KOPT-K1 (cell line): ENCODE results near the gene NPHP1.
"Not testable (repeated sequence)": the region's sequence is repeated elsewhere in the genome, so short reads cannot be mapped to it uniquely, and the experiment has no call there.

ENCODE experiments used
- H3K27ac ChIP-seq: fragments of 200-600 bp; sonication (generic); 2 replicates; pipeline ENCODE4 v1.5.1; 2016; ENCODE audit warnings: antibody characterized with exemption, mild to moderate bottlenecking, low read depth, low read length; ENCODE audit not compliant: poor library complexity, severe bottlenecking
- H3K36me3 ChIP-seq: fragments of 200-600 bp; sonication (generic); 2 replicates; pipeline ENCODE4 v1.5.1; 2017; ENCODE audit warnings: antibody characterized with exemption, mild to moderate bottlenecking, low read length, moderate library complexity; ENCODE audit not compliant: insufficient read depth
- H3K9me3 ChIP-seq: fragments of 200-600 bp; sonication (generic); 2 replicates; pipeline ENCODE4 v1.5.1; 2017; ENCODE audit warnings: antibody characterized with exemption, low read length, mild to moderate bottlenecking; ENCODE audit not compliant: insufficient read depth, poor library complexity, severe bottlenecking

Gene NPHP1

GRCh38 chr2:110157153-110157793, 47.5 kb downstream of the NPHP1 start:
- Histone ChIP-seq H3K9me3 (peaks cover 14% of the 10 kb centered on the region), H3K36me3 (no peaks in the 10 kb centered on the region), H3K27ac (no peak overlapping the region)

GRCh38 chr2:110154828-110155227, 50.0 kb downstream of the NPHP1 start:
- peaks cover 14% of the 10 kb centered on the region for H3K9me3 ChIP-seq
- H3K36me3 ChIP-seq, H3K27ac ChIP-seq: not testable (repeated sequence)

- peaks cover 14% of the 10 kb centered on the region for H3K9me3 ChIP-seq
- not testable (repeated sequence) for H3K36me3 ChIP-seq, H3K27ac ChIP-seq
Observed at GRCh38 chr2:110154188-110154587, 50.6 kb downstream of the NPHP1 start.

- H3K36me3 ChIP-seq = no peaks in the 10 kb centered on the region
- peaks cover 14% of the 10 kb centered on the region for H3K9me3 ChIP-seq
- no peak overlapping the region for H3K27ac ChIP-seq
Observed at GRCh38 chr2:110153416-110153815, 51.4 kb downstream of the NPHP1 start.

GRCh38 chr2:110152943-110153342, 51.9 kb downstream of the NPHP1 start:
- Histone ChIP-seq H3K27ac (no peak overlapping the region), H3K9me3 (peaks cover 14% of the 10 kb centered on the region), H3K36me3 (no peaks in the 10 kb centered on the region)

- Histone ChIP-seq H3K27ac (no peak overlapping the region), H3K36me3 (no peaks in the 10 kb centered on the region), H3K9me3 (peaks cover 6% of the 10 kb centered on the region)
Observed at GRCh38 chr2:110149330-110150220, 55.2 kb downstream of the NPHP1 start.

GRCh38 chr2:110146945-110147332, 57.9 kb downstream of the NPHP1 start:
- H3K27ac ChIP-seq = no peak overlapping the region
- no peaks in the 10 kb centered on the region for H3K36me3 ChIP-seq
- H3K9me3 ChIP-seq = no peaks in the 10 kb centered on the region

GRCh38 chr2:110146183-110146944, 58.4 kb downstream of the NPHP1 start:
- H3K27ac ChIP-seq = no peak overlapping the region
- no peaks in the 10 kb centered on the region for H3K36me3 ChIP-seq
- H3K9me3 ChIP-seq = no peaks in the 10 kb centered on the region

- Histone ChIP-seq H3K27ac (no peak overlapping the region), H3K9me3 (no peaks in the 10 kb centered on the region), H3K36me3 (no peaks in the 10 kb centered on the region)
Observed at GRCh38 chr2:110143982-110144381, 60.8 kb downstream of the NPHP1 start.

GRCh38 chr2:110140401-110140800, 64.4 kb downstream of the NPHP1 start:
- Histone ChIP-seq H3K27ac (no peak overlapping the region), H3K36me3 (no peaks in the 10 kb centered on the region), H3K9me3 (no peaks in the 10 kb centered on the region)

- Histone ChIP-seq H3K9me3 (no peaks in the 10 kb centered on the region), H3K36me3 (no peaks in the 10 kb centered on the region), H3K27ac (no peak overlapping the region)
Observed at GRCh38 chr2:110134025-110134424, 70.8 kb downstream of the NPHP1 start.

GRCh38 chr2:110131166-110131565, 73.6 kb downstream of the NPHP1 start:
- Histone ChIP-seq H3K36me3 (no peaks in the 10 kb centered on the region), H3K27ac (no peak overlapping the region), H3K9me3 (no peaks in the 10 kb centered on the region)

GRCh38 chr2:110130757-110131156, 74.1 kb downstream of the NPHP1 start:
- no peaks in the 10 kb centered on the region for H3K9me3 ChIP-seq
- H3K36me3 ChIP-seq = no peaks in the 10 kb centered on the region
- H3K27ac ChIP-seq = no peak overlapping the region

- H3K9me3 ChIP-seq = no peaks in the 10 kb centered on the region
- no peaks in the 10 kb centered on the region for H3K36me3 ChIP-seq
- no peak overlapping the region for H3K27ac ChIP-seq
Observed at GRCh38 chr2:110126906-110127305, 77.9 kb downstream of the NPHP1 start.

- Histone ChIP-seq H3K9me3 (no peaks in the 10 kb centered on the region), H3K36me3 (no peaks in the 10 kb centered on the region), H3K27ac (no peak overlapping the region)
Observed at GRCh38 chr2:110126086-110126773, 78.6 kb downstream of the NPHP1 start.
